Gastroesophageal sphincter (tissue), 3 donors: ENCODE results near the gene TRMT10C.
"Not testable (repeated sequence)": the region's sequence is repeated elsewhere in the genome, so short reads cannot be mapped to it uniquely, and the experiment has no call there.

Experiments
- CTCF ChIP-seq, 4 experiments: fragments of 200-600 bp in 2 of 4; fragments of 450-650 bp in 2 of 4; sonication (generic) in 1 of 4; IDR thresholded peaks; one replicate each; pipeline ENCODE4 v1.5.1; 2017 to 2019; ENCODE audit warnings: antibody characterized with exemption in 4 of 4, mild to moderate bottlenecking in 2 of 4, moderate library complexity in 2 of 4
- POLR2AphosphoS5 ChIP-seq: sonication (generic); formaldehyde crosslinking; IDR thresholded peaks from one replicate; pipeline ENCODE4 v1.6.1; 2017; ENCODE audit warnings: antibody characterized with exemption

- not testable (repeated sequence) for TF ChIP-seq CTCF (IDR thresholded peaks at IDR 0.05); POLR2AphosphoS5
Measured at GRCh38 chr3:101613014-101613413, 51.3 kb downstream of the TRMT10C start.
